Thyroid gland (tissue), 4 donors: ENCODE results near the gene MOG.

ENCODE experiments used
- CTCF ChIP-seq, 6 experiments: fragments of 200-600 bp in 3 of 6; fragments of 450-650 bp in 3 of 6; sonication (generic) in 3 of 6; IDR thresholded peaks; one replicate each; pipeline ENCODE4 v1.5.1; 2016 to 2019; ENCODE audit warnings: antibody characterized with exemption in 6 of 6, mild to moderate bottlenecking in 2 of 6, inconsistent platforms in 1 of 6, moderate library complexity in 1 of 6
- POLR2A ChIP-seq, 2 donors: fragments of 450-650 bp; IDR thresholded peaks; one replicate each; pipeline ENCODE4 v1.6.1; 2017; ENCODE audit warnings: antibody characterized with exemption in 2 of 2, mild to moderate bottlenecking in 2 of 2, moderate library complexity in 1 of 2

- TF ChIP-seq POLR2A (IDR thresholded peaks at IDR 0.05) (no peak), CTCF (IDR thresholded peaks at IDR 0.05) (no peak)
Observed at GRCh38 chr6:29617782-29618554, 38.9 kb upstream of the MOG start.
